Measurements from ENCODE around the gene HAVCR1. TPM values are rescaled to one million over a fixed set of nuclear protein-coding genes. Genes with fewer than 3 reads are reported as not detected.

HAVCR1 gene
- total RNA-seq, 2 experiments from 2014 or later = 0.17 to 0.42 TPM

Other genes with a start within 250 kb of the HAVCR1 start
- under 1 TPM in 1 of 2 experiments, not detected in 1; 0.12 TPM for gene PPP1R2B, start 208.8 kb downstream of the HAVCR1 start, total RNA-seq
- gene TIMD4, start 95.9 kb downstream of the HAVCR1 start, total RNA-seq = 1 to 10 TPM; 3.4 to 5.2 TPM
- gene HAVCR2, start 49.9 kb upstream of the HAVCR1 start, total RNA-seq = 10 to 100 TPM; 10.2 to 10.4 TPM
- gene MED7, start 83.7 kb upstream of the HAVCR1 start, total RNA-seq = 10 to 100 TPM; 21.0 to 21.2 TPM
- 1 to 10 TPM; 3.6 to 3.8 TPM for gene GARIN3, start 107.1 kb upstream of the HAVCR1 start, total RNA-seq
- 100 to 1,000 TPM; 340 TPM for gene ITK, start 121.7 kb upstream of the HAVCR1 start, total RNA-seq
- gene CYFIP2, start 207.0 kb upstream of the HAVCR1 start, total RNA-seq = 100 to 1,000 TPM; 490 to 492 TPM

Measured in activated naive CD4-positive, alpha-beta T cell treated with anti-CD3 and anti-CD28 coated beads for 36 hours (primary cell).